Neuron (in vitro differentiated cells): ENCODE measurements around the gene DNAJC5.
"Not testable (repeated sequence)": the region's sequence is repeated elsewhere in the genome, so short reads cannot be mapped to it uniquely, and the experiment has no call there.

Experiments used
- H2AFZ ChIP-seq: one replicate; pipeline ENCODE4 v1.6.1; 2013; ENCODE audit warnings: low read depth, mild to moderate bottlenecking, inconsistent platforms, low read length, moderate library complexity
- H3K27me3 ChIP-seq: one replicate; pipeline ENCODE4 v1.6.1; 2013; ENCODE audit warnings: low read length; ENCODE audit not compliant: insufficient read depth
- H3K36me3 ChIP-seq: one replicate; pipeline ENCODE4 v1.6.1; 2013; ENCODE audit warnings: low read length; ENCODE audit not compliant: insufficient read depth
- H3K4me1 ChIP-seq: one replicate; pipeline ENCODE4 v1.6.1; 2013; ENCODE audit warnings: low read length; ENCODE audit not compliant: insufficient read depth
- H3K4me3 ChIP-seq: 2 replicates; pipeline ENCODE4 v1.5.1; 2013; ENCODE audit warnings: mild to moderate bottlenecking, low read length, moderate library complexity
- H3K9me3 ChIP-seq: one replicate; pipeline ENCODE4 v1.6.1; 2013; ENCODE audit warnings: low read length

The DNAJC5 gene

GRCh38 chr20:63864545-63864977, 30.4 kb upstream of the DNAJC5 start:
- H2AFZ ChIP-seq, result no peak overlapping the region
- H3K27me3 ChIP-seq, result no peaks in the 10 kb centered on the region
- no peaks in the 10 kb centered on the region for H3K9me3 ChIP-seq
- H3K4me3 ChIP-seq, result peak overlapping the region; percentile 94
- H3K36me3 ChIP-seq, result peaks cover 28% of the 10 kb centered on the region
- H3K4me1 ChIP-seq, result peaks cover 15% of the 10 kb centered on the region

DNA sequence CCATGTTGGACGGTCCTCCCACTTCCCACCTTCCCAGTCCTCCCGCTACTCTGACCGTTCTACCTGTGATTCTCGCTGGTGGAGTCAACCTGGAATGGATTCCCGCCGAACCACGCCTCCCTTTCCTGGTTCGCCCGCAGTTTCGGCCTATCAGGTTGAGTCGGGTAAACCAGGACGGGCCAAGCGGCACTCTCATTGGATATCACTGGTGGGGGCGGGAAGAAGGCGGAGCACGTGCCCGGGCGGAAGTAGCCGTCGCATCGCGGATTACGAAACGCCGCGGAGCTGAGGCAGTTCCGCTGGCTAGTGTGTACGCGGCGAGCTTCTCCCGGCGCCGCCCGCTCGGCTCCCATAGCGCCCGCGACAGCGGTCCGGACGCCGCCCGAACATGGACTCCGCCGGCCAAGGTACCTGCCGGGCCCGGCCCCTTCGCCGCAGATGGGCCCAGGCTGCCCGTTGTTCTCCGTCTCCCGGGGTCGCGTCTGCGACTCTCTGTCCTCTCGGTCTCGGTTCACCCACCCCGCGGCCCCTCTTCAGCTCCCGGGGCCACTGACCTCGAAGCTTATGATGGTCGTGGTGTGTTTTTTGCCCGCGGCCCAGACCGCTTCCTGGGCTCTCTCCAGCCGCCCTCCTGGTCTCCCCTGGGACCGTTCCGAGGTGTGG, 29.8 kb upstream of the DNAJC5 start, which contains the start of gene TPD52L2:
TPD52L2 (plus strand) TSS at position 293 of the 663 bp plus-strand sequence; CDS start at position 389, 96 bp downstream.
- Histone ChIP-seq H3K27me3 (no peaks in the 10 kb centered on the region), H3K4me1 (peaks cover 15% of the 10 kb centered on the region), H3K9me3 (no peaks in the 10 kb centered on the region), H3K36me3 (peaks cover 33% of the 10 kb centered on the region), H3K4me3 (peak within 1 kb of the TSS; percentile 94), H2AFZ (no peak within 1 kb of the TSS)

- peaks cover 15% of the 10 kb centered on the region for H3K4me1 ChIP-seq
- H3K9me3 ChIP-seq, H2AFZ ChIP-seq, H3K4me3 ChIP-seq, H3K27me3 ChIP-seq: not testable (repeated sequence)
- peaks cover 35% of the 10 kb centered on the region for H3K36me3 ChIP-seq
Measured at GRCh38 chr20:63867042-63867441, 27.9 kb upstream of the DNAJC5 start.

- no peak overlapping the region for H3K4me3 ChIP-seq
- H3K27me3 ChIP-seq, result no peaks in the 10 kb centered on the region
- H3K9me3 ChIP-seq, result no peaks in the 10 kb centered on the region
- no peak overlapping the region for H2AFZ ChIP-seq
- H3K4me1 ChIP-seq, result peaks cover 15% of the 10 kb centered on the region
- H3K36me3 ChIP-seq, result peaks cover 31% of the 10 kb centered on the region
Measured at GRCh38 chr20:63868264-63868663, 26.7 kb upstream of the DNAJC5 start.

DNA sequence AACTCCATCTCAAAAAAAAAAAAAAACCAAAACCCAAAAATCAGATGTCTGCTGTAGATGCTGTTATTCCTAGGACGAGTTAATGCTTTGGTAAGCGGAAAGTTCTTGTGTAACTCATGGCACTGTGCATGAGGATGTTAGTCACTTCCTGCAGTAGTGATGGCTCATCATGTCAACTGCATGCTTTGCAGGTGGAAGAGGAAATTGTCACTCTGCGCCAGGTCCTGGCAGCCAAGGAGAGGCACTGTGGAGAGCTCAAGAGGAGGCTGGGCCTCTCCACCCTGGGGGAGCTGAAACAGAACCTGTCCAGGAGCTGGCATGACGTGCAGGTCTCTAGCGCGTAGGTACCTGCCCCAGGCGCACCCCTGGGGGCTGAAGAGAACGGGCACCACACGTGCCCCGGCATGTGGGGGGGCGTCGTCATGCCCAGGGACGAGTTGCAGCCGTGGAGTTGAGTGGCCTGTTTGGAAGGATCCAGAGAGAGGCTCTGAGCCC, 21.4 kb upstream of the DNAJC5 start:
- Histone ChIP-seq H3K4me3 (no peak overlapping the region), H3K36me3 (peaks cover 61% of the 10 kb centered on the region), H3K27me3 (no peaks in the 10 kb centered on the region)

DNA sequence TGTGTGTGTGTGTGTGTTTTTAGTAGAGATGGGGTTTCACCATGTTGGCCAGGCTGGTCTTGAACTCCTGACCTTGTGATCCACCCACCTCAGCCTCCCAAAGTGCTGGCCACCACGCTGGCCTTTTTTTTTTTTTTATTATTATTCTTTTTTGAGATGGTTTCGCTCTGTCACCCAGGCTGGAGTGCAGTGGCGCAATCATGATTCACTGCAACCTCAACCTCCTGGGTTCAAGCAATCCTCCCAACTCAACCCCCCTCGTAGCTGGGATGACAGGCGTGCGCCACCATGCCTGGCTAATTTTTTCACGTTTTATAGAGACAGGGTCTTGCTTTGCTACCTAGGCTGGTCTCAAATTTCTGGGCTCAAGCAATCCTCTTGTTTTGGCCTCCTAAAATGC, 20.7 kb upstream of the DNAJC5 start:
- not testable (repeated sequence) for H3K27me3 ChIP-seq, H3K4me1 ChIP-seq, H2AFZ ChIP-seq, H3K9me3 ChIP-seq, H3K4me3 ChIP-seq
- H3K36me3 ChIP-seq, result peaks cover 55% of the 10 kb centered on the region

More for the DNA sequence above, 21.4 kb upstream of the DNAJC5 start:
- Histone ChIP-seq H2AFZ (no peak overlapping the region), H3K4me1 (no peaks in the 10 kb centered on the region), H3K9me3 (no peaks in the 10 kb centered on the region)

DNA sequence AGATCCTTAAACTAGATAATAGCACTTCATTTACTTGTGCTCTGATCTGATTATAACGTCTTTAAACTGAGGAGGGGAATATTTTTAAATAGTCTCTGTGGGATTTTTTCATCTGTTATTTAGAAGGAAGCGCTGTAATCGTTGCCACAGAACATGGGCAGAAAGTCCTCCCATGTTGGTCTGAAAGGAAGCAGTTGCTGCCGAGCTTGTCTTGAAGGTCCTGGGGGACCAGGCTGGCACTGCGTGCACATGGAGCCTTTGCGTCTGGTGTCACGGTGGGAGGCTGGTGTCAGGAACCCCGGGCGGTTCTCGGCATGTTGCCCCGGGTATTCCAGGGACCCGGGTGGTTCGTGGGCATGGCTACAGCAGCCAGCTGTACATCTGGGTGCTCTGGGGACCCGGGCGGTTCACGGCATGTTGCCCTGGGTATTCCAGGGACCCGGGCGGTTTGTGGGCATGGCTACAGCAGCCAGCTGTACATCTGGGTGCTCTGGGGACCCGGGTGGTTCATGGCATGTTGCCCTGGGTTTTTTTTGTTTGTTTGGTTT, 18.4 kb upstream of the DNAJC5 start:
- no peaks in the 10 kb centered on the region for H3K9me3 ChIP-seq
- H3K27me3 ChIP-seq, result no peaks in the 10 kb centered on the region
- H2AFZ ChIP-seq, result no peak overlapping the region
- H3K4me3 ChIP-seq, result no peak overlapping the region
- no peaks in the 10 kb centered on the region for H3K4me1 ChIP-seq
- peaks cover 46% of the 10 kb centered on the region for H3K36me3 ChIP-seq

DNA sequence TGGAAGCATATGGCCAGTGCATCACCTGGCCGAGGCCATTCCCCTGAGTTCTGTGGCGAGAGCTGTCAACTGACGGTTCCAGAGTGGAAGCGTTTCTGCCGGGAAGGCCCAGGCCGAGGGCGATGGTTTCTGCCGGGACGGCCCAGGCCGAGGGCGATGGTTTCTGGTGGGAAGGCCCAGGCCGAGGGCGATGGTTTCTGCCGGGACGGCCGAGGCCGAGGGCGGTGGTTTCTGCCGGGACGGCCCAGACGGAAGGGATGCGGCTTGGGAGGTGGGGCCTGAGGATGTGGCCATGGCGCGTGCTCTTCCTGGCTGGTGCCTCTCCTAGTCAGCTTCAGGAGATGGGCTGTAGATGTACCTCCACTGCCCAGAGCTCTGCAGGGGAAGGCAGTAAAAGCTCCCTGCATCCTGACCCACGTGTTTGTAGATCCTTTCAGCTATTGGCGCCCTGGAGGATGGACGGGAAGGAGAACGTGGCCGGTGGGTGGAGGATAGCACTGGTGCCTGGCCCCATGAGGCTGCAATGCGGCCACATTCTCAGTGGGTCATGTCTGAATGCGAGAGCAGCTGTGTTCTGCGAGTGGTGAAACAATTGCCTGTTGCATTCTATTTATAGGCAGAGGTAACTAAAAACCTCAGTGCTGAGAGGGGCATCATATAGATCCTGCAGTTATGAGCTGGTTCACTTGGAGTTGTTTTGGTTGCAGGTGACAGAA, 17.0 kb upstream of the DNAJC5 start:
- no peaks in the 10 kb centered on the region for H3K27me3 ChIP-seq
- no peak overlapping the region for H3K4me3 ChIP-seq
- H3K4me1 ChIP-seq, result no peaks in the 10 kb centered on the region
- no peak overlapping the region for H2AFZ ChIP-seq
- H3K9me3 ChIP-seq, result no peaks in the 10 kb centered on the region
- peaks cover 53% of the 10 kb centered on the region for H3K36me3 ChIP-seq

DNA sequence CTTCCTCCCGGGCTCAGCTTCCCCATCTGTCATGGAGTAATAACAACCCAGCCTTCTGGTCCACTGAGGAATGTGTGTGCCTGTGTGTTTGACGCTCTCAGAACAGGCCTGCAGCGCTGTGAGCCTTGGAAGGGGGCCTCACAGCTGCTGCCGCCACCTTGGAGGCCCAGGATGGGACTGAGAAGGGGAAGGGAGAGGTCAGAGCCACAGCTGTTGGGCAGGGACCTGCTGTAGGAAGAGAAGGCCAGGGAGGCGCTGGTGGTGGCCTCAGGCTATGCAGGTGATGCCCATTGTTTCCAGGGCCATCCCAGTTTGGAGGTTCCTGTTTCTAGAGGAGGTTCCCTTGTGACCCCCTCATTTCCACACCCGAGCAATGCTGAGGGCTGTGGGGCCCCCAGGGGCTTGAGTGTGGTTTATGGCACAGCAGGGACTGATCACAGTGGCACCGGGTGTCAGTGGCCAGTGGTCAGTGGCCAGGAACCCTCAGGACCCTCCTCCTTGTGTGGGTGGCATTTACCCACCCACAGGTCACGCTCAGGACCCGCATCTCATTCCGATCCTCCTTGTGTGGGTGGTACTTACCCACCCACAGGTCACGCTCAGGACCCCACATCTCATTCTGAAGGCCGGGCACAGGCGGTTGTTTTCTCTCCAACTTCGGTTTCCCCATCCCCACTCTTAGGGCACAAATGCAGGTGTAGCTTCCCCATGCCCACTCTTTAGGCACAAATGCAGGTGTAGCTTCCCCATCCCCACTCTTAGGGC, 15.8 kb upstream of the DNAJC5 start:
- Histone ChIP-seq H3K27me3 (no peaks in the 10 kb centered on the region), H3K4me1 (no peaks in the 10 kb centered on the region), H3K36me3 (peaks cover 57% of the 10 kb centered on the region), H3K4me3 (no peak overlapping the region), H3K9me3 (no peaks in the 10 kb centered on the region), H2AFZ (no peak overlapping the region)

GRCh38 chr20:63880901-63881300, 14.0 kb upstream of the DNAJC5 start:
- H3K4me1 ChIP-seq, H3K9me3 ChIP-seq, H3K4me3 ChIP-seq, H3K27me3 ChIP-seq, H2AFZ ChIP-seq: not testable (repeated sequence)
- H3K36me3 ChIP-seq, result peaks cover 58% of the 10 kb centered on the region

GRCh38 chr20:63881451-63882226, 13.3 kb upstream of the DNAJC5 start:
- peaks cover 52% of the 10 kb centered on the region for H3K36me3 ChIP-seq
- no peaks in the 10 kb centered on the region for H3K27me3 ChIP-seq
- no peak overlapping the region for H2AFZ ChIP-seq
- no peak overlapping the region for H3K4me3 ChIP-seq
- H3K9me3 ChIP-seq, result no peaks in the 10 kb centered on the region
- H3K4me1 ChIP-seq, result no peaks in the 10 kb centered on the region
